GM23338 (cell line): ENCODE measurements around the gene C8A. TPM values are rescaled to one million over a fixed set of nuclear protein-coding genes. Genes with fewer than 3 reads are reported as not detected.

ENCODE experiments used
- ATAC-seq: fragments of 200-7000 bp; cut with Tn5 transposase; 3 replicates; pipeline ENCODE4 v1.9.1; 2020
- DNase-seq: peaks from one replicate; pipeline ENCODE4 v3.0.0-alpha.2; 2015; ENCODE audit warnings: low spot score
- H2AFZ ChIP-seq: fragments of 200-600 bp; sonication (generic); 2 replicates; pipeline ENCODE4 v1.8.0; 2016; ENCODE audit warnings: antibody characterized with exemption, mild to moderate bottlenecking, moderate library complexity
- H3F3A ChIP-seq: fragments of 200-600 bp; sonication (generic); replicated peaks from 2 replicates; pipeline ENCODE4 v1.8.0; 2017; ENCODE audit warnings: antibody characterized with exemption, mixed run types, low read depth
- H3K27ac ChIP-seq: fragments of 200-600 bp; sonication (generic); 2 replicates; pipeline ENCODE4 v1.6.1; 2016; ENCODE audit warnings: low read depth
- H3K27me3 ChIP-seq: fragments of 200-600 bp; sonication (generic); 2 replicates; pipeline ENCODE4 v1.8.0; 2016; ENCODE audit warnings: mild to moderate bottlenecking, mixed run types, moderate library complexity; ENCODE audit not compliant: insufficient read depth
- H3K36me3 ChIP-seq: fragments of 200-600 bp; sonication (generic); 2 replicates; pipeline ENCODE4 v1.8.0; 2016; ENCODE audit warnings: mild to moderate bottlenecking; ENCODE audit not compliant: insufficient read depth
- H3K4me1 ChIP-seq: fragments of 200-600 bp; sonication (generic); 2 replicates; pipeline ENCODE4 v1.8.0; 2016; ENCODE audit warnings: mild to moderate bottlenecking, moderate library complexity; ENCODE audit not compliant: insufficient read depth
- H3K4me2 ChIP-seq: fragments of 200-600 bp; sonication (generic); 2 replicates; pipeline ENCODE4 v1.7.1; 2017; ENCODE audit warnings: mixed run types
- H3K4me3 ChIP-seq: fragments of 200-600 bp; sonication (generic); 2 replicates; pipeline ENCODE4 v1.6.1; 2016; ENCODE audit warnings: mixed run types
- H3K79me2 ChIP-seq: fragments of 200-600 bp; sonication (generic); replicated peaks from 2 replicates; pipeline ENCODE4 v1.8.0; 2017; ENCODE audit warnings: mild to moderate bottlenecking; ENCODE audit not compliant: insufficient read depth
- H3K9me2 ChIP-seq: fragments of 200-600 bp; sonication (generic); 2 replicates; pipeline ENCODE4 v1.8.0; 2017; ENCODE audit not compliant: insufficient read depth
- H4K20me1 ChIP-seq: fragments of 200-600 bp; sonication (generic); replicated peaks from 2 replicates; pipeline ENCODE4 v1.8.0; 2017; ENCODE audit warnings: mild to moderate bottlenecking; ENCODE audit not compliant: insufficient read depth
- H3K27ac Mint-ChIP-seq: 2 replicates; pipeline ENCODE4 v1.8.0; 2020; ENCODE audit warnings: inconsistent platforms, mild to moderate bottlenecking, moderate library complexity, mixed read lengths
- H3K27me3 Mint-ChIP-seq: 3 replicates; pipeline ENCODE4 v1.8.0; 2022; ENCODE audit warnings: low read depth, mild to moderate bottlenecking, moderate library complexity, mixed read lengths, inconsistent platforms; ENCODE audit not compliant: insufficient read depth, poor library complexity
- H3K36me3 Mint-ChIP-seq: 3 replicates; pipeline ENCODE4 v1.8.0; 2021; ENCODE audit warnings: low read depth, mild to moderate bottlenecking, inconsistent platforms, moderate library complexity, mixed read lengths
- H3K4me1 Mint-ChIP-seq: 3 replicates; pipeline ENCODE4 v1.8.0; 2020; ENCODE audit warnings: mild to moderate bottlenecking, inconsistent platforms, mixed read lengths
- H3K4me3 Mint-ChIP-seq: 3 replicates; pipeline ENCODE4 v1.8.0; 2021; ENCODE audit warnings: moderate library complexity, mild to moderate bottlenecking, inconsistent platforms, mixed read lengths
- H3K9me3 Mint-ChIP-seq: 3 replicates; pipeline ENCODE4 v1.8.0; 2020; ENCODE audit warnings: moderate library complexity, mild to moderate bottlenecking, inconsistent platforms, mixed read lengths
- CREB1 ChIP-seq: fragments of 250-450 bp; sonication (Bioruptor Pico); IDR thresholded peaks from 2 replicates; pipeline ENCODE4 v1.5.0; 2020; ENCODE audit warnings: low read depth, mild to moderate bottlenecking, moderate library complexity
- EZH2 ChIP-seq: fragments of 200-600 bp; sonication (generic); IDR thresholded peaks from one replicate; pipeline ENCODE4 v1.8.0; 2017; ENCODE audit warnings: antibody characterized with exemption, mild to moderate bottlenecking, low read depth; ENCODE audit not compliant: unreplicated experiment
- EZH2phosphoT487 ChIP-seq: fragments of 200-600 bp; sonication (generic); IDR thresholded peaks from one replicate; pipeline ENCODE4 v1.8.1; 2018; ENCODE audit warnings: antibody characterized with exemption; ENCODE audit not compliant: unreplicated experiment
- JUNB ChIP-seq: IDR thresholded peaks from one replicate; pipeline ENCODE4 v1.6.1; 2016; ENCODE audit warnings: antibody characterized with exemption; ENCODE audit not compliant: unreplicated experiment
- NANOG ChIP-seq: IDR thresholded peaks from 2 replicates; pipeline ENCODE4 v1.6.1; 2016; ENCODE audit warnings: antibody characterized with exemption, borderline replicate concordance
- POLR2AphosphoS5 ChIP-seq: IDR thresholded peaks from 2 replicates; pipeline ENCODE4 v1.6.1; 2016; ENCODE audit warnings: antibody characterized with exemption, low read depth
- STAT1 ChIP-seq: IDR thresholded peaks from one replicate; pipeline ENCODE4 v1.6.1; 2016; ENCODE audit warnings: antibody characterized with exemption; ENCODE audit not compliant: unreplicated experiment
- ZNF114 ChIP-seq: fragments of 250-450 bp; sonication (Bioruptor Pico); IDR thresholded peaks from 2 replicates; pipeline ENCODE4 v1.5.0; 2020; ENCODE audit warnings: mild to moderate bottlenecking, moderate library complexity
- ZNF331 ChIP-seq: fragments of 250-450 bp; sonication (Bioruptor Pico); IDR thresholded peaks from 2 replicates; pipeline ENCODE4 v1.5.0; 2020; ENCODE audit warnings: low read depth, mild to moderate bottlenecking, moderate library complexity
- polyA plus RNA-seq: library from polyadenylated mRNA; unstranded; fragments of >200 nt; fragmentation: Nextera tagmentation; extraction: Ambion mirVana; gene quantifications from 2 replicates; pipeline ENCODE4 v1.2.1, GENCODE V29; 2016
- total RNA-seq: library from RNA; depleted of rRNA; stranded (reverse); fragments of >200 nt; shearing (Covaris generic); gene quantifications from 2 replicates; pipeline ENCODE4 v1.2.3, GENCODE V29; 2014
- TF ChIP-seq, protein P1 (sequence below), 2 experiments: fragments of 200-600 bp in 1 of 2; sonication (generic) in 1 of 2; conservative IDR thresholded peaks; 2 replicates each; pipeline versions ENCODE4 v1.5.1 to v1.6.1; 2016 to 2017; ENCODE audit warnings: antibody characterized with exemption in 2 of 2, low read depth in 2 of 2, mild to moderate bottlenecking in 2 of 2, moderate library complexity in 1 of 2
- TF ChIP-seq, protein P2 (sequence below): IDR thresholded peaks from one replicate; pipeline ENCODE4 v1.6.1; 2018; ENCODE audit warnings: antibody characterized with exemption; ENCODE audit not compliant: unreplicated experiment

The C8A gene
- total and polyA plus RNA-seq, 2 experiments from 2014 or later: not detected

DNA sequence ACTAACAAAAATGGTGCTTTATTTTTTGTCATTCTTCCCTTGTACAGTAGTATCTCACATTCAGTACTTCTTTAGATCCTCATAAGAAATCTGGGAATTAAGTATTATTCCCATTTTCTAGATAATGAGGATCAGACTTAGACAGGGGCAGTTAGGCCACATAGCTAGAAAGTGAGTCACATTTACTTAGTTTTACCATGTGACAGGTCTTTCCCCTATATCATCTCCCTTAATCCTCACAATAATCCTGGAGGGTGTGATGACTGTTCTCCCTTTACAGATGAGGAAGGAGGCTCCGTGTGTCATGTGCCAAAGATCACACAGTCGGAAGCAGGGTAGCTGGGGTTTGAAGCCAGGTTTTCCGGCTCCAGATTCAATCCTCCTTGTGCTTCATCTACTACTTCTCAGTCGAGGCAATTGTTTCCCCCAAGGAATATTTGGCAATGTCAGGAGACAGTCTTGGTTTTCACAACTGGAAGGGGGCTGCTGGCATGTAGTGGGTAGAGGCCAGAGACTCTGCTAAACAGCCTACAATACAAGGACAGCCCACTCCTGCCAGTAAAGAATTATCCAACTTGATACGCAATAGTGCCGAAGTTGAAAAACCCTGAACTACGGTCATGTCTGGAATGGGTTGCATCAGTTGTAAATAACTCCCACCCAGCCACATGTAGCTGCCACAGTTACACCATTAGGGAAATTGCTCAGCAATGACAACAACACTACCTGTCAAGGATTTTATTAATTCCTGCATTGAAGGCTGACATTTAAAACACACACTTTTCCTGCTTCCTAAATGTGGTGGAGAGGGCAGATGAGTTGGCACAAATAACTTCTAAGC lies 56.7 kb downstream of the C8A start:
- Mint-ChIP-seq H3K4me3 (no peak overlapping the region), H3K27me3 (no peaks in the 10 kb centered on the region), H3K9me3 (no peaks in the 10 kb centered on the region), H3K27ac (no peak overlapping the region), H3K36me3 (no peaks in the 10 kb centered on the region), H3K4me1 (no peaks in the 10 kb centered on the region)
- Histone ChIP-seq H3K27me3 (no peaks in the 10 kb centered on the region), H3K36me3 (no peaks in the 10 kb centered on the region), H3K79me2 (no peaks in the 10 kb centered on the region), H3F3A (no peaks in the 10 kb centered on the region), H3K4me3 (no peak overlapping the region), H3K4me1 (no peaks in the 10 kb centered on the region), H3K27ac (no peak overlapping the region), H3K9me2 (peaks cover 10% of the 10 kb centered on the region), H2AFZ (no peak overlapping the region), H3K4me2 (no peak overlapping the region), H4K20me1 (no peaks in the 10 kb centered on the region)
- ATAC-seq (no peak), DNase-seq (no peak)
- TF ChIP-seq STAT1 (no peak), EZH2 (no peak), CREB1 (CRISPR knock-in tag) (no peak), ZNF331 (no peak), POLR2AphosphoS5 (no peak), ZNF114 (CRISPR knock-in tag) (no peak)
- TF ChIP-seq, protein P1, sequence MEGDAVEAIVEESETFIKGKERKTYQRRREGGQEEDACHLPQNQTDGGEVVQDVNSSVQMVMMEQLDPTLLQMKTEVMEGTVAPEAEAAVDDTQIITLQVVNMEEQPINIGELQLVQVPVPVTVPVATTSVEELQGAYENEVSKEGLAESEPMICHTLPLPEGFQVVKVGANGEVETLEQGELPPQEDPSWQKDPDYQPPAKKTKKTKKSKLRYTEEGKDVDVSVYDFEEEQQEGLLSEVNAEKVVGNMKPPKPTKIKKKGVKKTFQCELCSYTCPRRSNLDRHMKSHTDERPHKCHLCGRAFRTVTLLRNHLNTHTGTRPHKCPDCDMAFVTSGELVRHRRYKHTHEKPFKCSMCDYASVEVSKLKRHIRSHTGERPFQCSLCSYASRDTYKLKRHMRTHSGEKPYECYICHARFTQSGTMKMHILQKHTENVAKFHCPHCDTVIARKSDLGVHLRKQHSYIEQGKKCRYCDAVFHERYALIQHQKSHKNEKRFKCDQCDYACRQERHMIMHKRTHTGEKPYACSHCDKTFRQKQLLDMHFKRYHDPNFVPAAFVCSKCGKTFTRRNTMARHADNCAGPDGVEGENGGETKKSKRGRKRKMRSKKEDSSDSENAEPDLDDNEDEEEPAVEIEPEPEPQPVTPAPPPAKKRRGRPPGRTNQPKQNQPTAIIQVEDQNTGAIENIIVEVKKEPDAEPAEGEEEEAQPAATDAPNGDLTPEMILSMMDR (conservative IDR thresholded peaks at IDR 0.05; ENCODE audit: low read depth in 2 of 2): no peak
- TF ChIP-seq, protein P2, sequence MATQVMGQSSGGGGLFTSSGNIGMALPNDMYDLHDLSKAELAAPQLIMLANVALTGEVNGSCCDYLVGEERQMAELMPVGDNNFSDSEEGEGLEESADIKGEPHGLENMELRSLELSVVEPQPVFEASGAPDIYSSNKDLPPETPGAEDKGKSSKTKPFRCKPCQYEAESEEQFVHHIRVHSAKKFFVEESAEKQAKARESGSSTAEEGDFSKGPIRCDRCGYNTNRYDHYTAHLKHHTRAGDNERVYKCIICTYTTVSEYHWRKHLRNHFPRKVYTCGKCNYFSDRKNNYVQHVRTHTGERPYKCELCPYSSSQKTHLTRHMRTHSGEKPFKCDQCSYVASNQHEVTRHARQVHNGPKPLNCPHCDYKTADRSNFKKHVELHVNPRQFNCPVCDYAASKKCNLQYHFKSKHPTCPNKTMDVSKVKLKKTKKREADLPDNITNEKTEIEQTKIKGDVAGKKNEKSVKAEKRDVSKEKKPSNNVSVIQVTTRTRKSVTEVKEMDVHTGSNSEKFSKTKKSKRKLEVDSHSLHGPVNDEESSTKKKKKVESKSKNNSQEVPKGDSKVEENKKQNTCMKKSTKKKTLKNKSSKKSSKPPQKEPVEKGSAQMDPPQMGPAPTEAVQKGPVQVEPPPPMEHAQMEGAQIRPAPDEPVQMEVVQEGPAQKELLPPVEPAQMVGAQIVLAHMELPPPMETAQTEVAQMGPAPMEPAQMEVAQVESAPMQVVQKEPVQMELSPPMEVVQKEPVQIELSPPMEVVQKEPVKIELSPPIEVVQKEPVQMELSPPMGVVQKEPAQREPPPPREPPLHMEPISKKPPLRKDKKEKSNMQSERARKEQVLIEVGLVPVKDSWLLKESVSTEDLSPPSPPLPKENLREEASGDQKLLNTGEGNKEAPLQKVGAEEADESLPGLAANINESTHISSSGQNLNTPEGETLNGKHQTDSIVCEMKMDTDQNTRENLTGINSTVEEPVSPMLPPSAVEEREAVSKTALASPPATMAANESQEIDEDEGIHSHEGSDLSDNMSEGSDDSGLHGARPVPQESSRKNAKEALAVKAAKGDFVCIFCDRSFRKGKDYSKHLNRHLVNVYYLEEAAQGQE: no peak

DNA sequence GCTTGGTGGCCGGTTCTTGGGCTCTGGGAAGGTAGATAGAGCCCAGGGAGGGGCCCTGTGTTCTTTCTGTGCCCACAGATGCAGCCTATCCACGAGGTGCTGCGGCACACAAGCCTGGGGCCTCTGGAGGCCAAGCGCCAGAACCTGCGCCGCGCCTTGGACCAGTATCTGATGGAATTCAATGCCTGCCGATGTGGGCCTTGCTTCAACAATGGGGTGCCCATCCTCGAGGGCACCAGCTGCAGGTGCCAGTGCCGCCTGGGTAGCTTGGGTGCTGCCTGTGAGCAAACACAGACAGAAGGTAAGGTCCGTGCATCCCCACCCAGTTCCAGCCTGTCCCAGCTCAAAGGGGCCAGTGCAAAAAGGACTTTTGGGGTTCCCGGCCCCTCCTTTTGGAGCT lies 57.7 kb downstream of the C8A start:
- no peaks in the 10 kb centered on the region for H3K9me3 Mint-ChIP-seq
- H2AFZ ChIP-seq: no peak overlapping the region
- DNase-seq (no peak), ATAC-seq (no peak)
- no peaks in the 10 kb centered on the region for H3F3A ChIP-seq
- H3K27ac Mint-ChIP-seq: no peak overlapping the region
- no peaks in the 10 kb centered on the region for H3K36me3 Mint-ChIP-seq
- H3K36me3 ChIP-seq: no peaks in the 10 kb centered on the region
- H3K9me2 ChIP-seq: peaks cover 10% of the 10 kb centered on the region
- no peaks in the 10 kb centered on the region for H3K79me2 ChIP-seq
- no peak overlapping the region for H3K4me2 ChIP-seq
- H3K4me1 Mint-ChIP-seq: no peaks in the 10 kb centered on the region
- no peak overlapping the region for H3K27ac ChIP-seq
- H3K4me3 Mint-ChIP-seq: no peak overlapping the region
- no peaks in the 10 kb centered on the region for H3K4me1 ChIP-seq
- H3K27me3 ChIP-seq: no peaks in the 10 kb centered on the region
- H4K20me1 ChIP-seq: no peaks in the 10 kb centered on the region
- H3K4me3 ChIP-seq: no peak overlapping the region
- no peaks in the 10 kb centered on the region for H3K27me3 Mint-ChIP-seq
- TF ChIP-seq, protein P1 (conservative IDR thresholded peaks at IDR 0.05; ENCODE audit: low read depth in 2 of 2): no peak
- TF ChIP-seq, protein P2: no peak
- no peak for TF ChIP-seq JUNB
- TF ChIP-seq EZH2: no peak
- TF ChIP-seq NANOG: no peak
- TF ChIP-seq STAT1: no peak
- TF ChIP-seq CREB1 (CRISPR knock-in tag): no peak
- TF ChIP-seq EZH2phosphoT487: no peak
